HG02571 (cell line): ENCODE results near the gene NELL1.

Experiments
- ATAC-seq: cut with Tn5 transposase; IDR thresholded peaks from one replicate; pipeline ENCODE4 v1.9.1; 2021; ENCODE audit warnings: mild to moderate bottlenecking, moderate library complexity; ENCODE audit not compliant: unreplicated experiment

The NELL1 gene

GRCh38 chr11:20869123-20869522, 199.7 kb downstream of the NELL1 start:
- no peak for ATAC-seq

GRCh38 chr11:20873054-20873453, 203.7 kb downstream of the NELL1 start:
- no peak for ATAC-seq

- ATAC-seq, result no peak
Measured at GRCh38 chr11:20874358-20874757, 205.0 kb downstream of the NELL1 start.

GRCh38 chr11:20875889-20876288, 206.5 kb downstream of the NELL1 start:
- no peak for ATAC-seq

- ATAC-seq, result no peak
Measured at GRCh38 chr11:20876738-20877137, 207.4 kb downstream of the NELL1 start.

- ATAC-seq, result no peak
Measured at GRCh38 chr11:20880094-20880493, 210.7 kb downstream of the NELL1 start.

- no peak for ATAC-seq
Measured at GRCh38 chr11:20881328-20882079, 212.1 kb downstream of the NELL1 start.

GRCh38 chr11:20887137-20887536, 217.8 kb downstream of the NELL1 start:
- ATAC-seq, result no peak

- ATAC-seq, result no peak
Measured at GRCh38 chr11:20894296-20894695, 224.9 kb downstream of the NELL1 start.

- no peak for ATAC-seq
Measured at GRCh38 chr11:20909995-20910726, 240.8 kb downstream of the NELL1 start.

GRCh38 chr11:20910733-20911132, 241.3 kb downstream of the NELL1 start:
- ATAC-seq, result no peak

GRCh38 chr11:20912065-20912821, 242.9 kb downstream of the NELL1 start:
- ATAC-seq, result no peak

- no peak for ATAC-seq
Measured at GRCh38 chr11:20912922-20913512, 243.6 kb downstream of the NELL1 start.

- no peak for ATAC-seq
Measured at GRCh38 chr11:20917306-20917705, 247.9 kb downstream of the NELL1 start.

GRCh38 chr11:20926799-20927540, 257.6 kb downstream of the NELL1 start:
- no peak for ATAC-seq

GRCh38 chr11:20931029-20931428, 261.6 kb downstream of the NELL1 start:
- no peak for ATAC-seq

- ATAC-seq, result no peak
Measured at GRCh38 chr11:20933086-20933485, 263.7 kb downstream of the NELL1 start.

GRCh38 chr11:20933958-20934357, 264.6 kb downstream of the NELL1 start:
- no peak for ATAC-seq

GRCh38 chr11:20934516-20934915, 265.1 kb downstream of the NELL1 start:
- no peak for ATAC-seq

GRCh38 chr11:20937826-20938225, 268.4 kb downstream of the NELL1 start:
- no peak for ATAC-seq

GRCh38 chr11:20949585-20949984, 280.2 kb downstream of the NELL1 start:
- ATAC-seq, result no peak
